ENCODE results near the gene INHA. TPM values are rescaled to one million over a fixed set of nuclear protein-coding genes. Genes with fewer than 3 reads are reported as not detected.

The INHA gene
- total and polyA plus RNA-seq, 3 donors from 2014 or later, result 265 to 371 (median 325) TPM

DNA sequence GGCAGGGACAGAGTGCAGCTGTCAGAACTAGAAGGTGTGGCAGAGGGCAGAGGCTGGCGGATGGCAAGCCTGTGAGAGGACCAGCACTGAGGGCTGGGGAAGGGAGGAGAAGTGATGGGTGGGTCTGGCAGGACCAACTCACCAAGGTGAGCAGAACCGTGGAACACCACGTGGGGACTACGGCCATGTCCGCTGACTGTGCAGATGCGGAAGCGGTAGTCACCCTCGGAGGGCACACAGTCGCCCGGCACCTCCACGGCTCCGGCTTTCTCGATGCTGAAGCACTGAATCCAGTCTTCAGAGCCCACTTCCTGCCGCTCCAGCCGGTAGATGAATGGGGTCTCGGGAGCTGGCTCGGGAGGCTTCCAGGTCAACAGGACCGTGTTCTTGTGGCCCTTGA, 5.0 kb upstream of the INHA start:
- intact Hi-C loops (cut with DNase I; ENCODE audit: low total_unique reads), result no loop called here
- Histone ChIP-seq H3K27me3 (no peaks in the 10 kb centered on the region), H3K4me3 (no peak overlapping the region), H3K36me3 (ENCODE audit: low read depth, missing control alignments) (no peaks in the 10 kb centered on the region), H3K9me3 (no peaks in the 10 kb centered on the region), H3K27ac (no peak overlapping the region), H3K4me1 (peaks cover 15% of the 10 kb centered on the region)
- TF ChIP-seq, protein P1, sequence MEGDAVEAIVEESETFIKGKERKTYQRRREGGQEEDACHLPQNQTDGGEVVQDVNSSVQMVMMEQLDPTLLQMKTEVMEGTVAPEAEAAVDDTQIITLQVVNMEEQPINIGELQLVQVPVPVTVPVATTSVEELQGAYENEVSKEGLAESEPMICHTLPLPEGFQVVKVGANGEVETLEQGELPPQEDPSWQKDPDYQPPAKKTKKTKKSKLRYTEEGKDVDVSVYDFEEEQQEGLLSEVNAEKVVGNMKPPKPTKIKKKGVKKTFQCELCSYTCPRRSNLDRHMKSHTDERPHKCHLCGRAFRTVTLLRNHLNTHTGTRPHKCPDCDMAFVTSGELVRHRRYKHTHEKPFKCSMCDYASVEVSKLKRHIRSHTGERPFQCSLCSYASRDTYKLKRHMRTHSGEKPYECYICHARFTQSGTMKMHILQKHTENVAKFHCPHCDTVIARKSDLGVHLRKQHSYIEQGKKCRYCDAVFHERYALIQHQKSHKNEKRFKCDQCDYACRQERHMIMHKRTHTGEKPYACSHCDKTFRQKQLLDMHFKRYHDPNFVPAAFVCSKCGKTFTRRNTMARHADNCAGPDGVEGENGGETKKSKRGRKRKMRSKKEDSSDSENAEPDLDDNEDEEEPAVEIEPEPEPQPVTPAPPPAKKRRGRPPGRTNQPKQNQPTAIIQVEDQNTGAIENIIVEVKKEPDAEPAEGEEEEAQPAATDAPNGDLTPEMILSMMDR (IDR thresholded peaks at IDR 0.05), result no peak
- TF ChIP-seq POLR2A (IDR thresholded peaks at IDR 0.05), result no peak
- no peak for DNase-seq
- WGBS, 2 donors, result 91 to 96% methylated on average over 18 of the region's 18 CpGs

DNA sequence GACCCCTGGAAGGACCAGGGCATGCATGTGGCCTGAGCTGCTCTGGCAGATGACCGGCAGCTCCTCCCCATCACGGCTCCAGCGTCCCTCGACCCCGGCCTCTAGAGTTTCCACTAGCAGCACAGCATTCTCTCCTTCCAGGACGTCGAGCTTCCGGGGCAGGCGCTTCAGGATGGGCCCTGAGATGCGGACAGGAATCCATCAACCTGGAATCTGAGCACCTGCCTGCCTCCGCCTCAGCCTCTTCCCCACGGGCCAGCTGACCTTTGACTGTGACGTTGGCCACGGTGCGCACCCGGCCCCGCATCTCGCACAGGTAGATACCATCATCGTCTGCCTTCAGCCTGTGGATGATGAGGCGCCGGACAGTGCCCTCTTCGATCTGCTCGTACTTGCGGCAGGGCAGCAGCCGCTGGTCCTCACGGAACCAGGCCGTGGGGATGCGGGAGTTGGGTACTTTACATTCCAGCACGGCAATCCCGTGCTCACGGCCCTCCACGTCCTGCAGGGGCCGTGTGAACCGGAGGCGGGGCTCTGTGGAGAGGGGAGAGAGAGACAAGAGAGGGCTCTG, 4.2 kb upstream of the INHA start:
- no peaks in the 10 kb centered on the region for H3K9me3 ChIP-seq
- intact Hi-C loops (cut with DNase I; ENCODE audit: low total_unique reads), result no loop called here
- TF ChIP-seq, protein P1 (IDR thresholded peaks at IDR 0.05), result no peak
- no peak for TF ChIP-seq POLR2A (IDR thresholded peaks at IDR 0.05)
- peaks cover 18% of the 10 kb centered on the region for H3K4me1 ChIP-seq
- no peak overlapping the region for H3K4me3 ChIP-seq
- H3K27ac ChIP-seq, result no peak overlapping the region
- no peaks in the 10 kb centered on the region for H3K36me3 ChIP-seq (ENCODE audit: low read depth, missing control alignments)
- 89 to 93% methylated on average over 31 to 35 of the region's 35 CpGs for WGBS, 2 donors
- no peak for DNase-seq
- H3K27me3 ChIP-seq, result no peaks in the 10 kb centered on the region

DNA sequence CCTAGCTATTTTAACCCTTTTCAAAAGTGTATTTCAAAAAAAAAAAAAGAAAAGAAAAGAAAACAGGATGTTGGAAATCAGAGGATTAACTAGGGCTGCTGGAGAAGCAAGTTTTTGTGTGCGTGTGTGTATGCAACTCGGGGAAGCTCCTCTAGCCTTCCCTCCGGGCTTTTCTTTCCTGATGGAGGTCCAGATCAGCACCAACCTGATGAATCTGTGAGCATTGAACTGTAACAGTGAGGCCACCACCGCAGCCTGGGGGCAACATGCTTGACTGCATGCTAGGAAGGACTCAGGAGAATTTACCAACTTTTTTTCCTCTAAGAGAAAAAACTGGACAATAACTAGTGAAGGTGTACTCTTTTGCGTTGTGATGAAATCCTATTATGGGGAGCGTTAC, 3.1 kb upstream of the INHA start:
- TF ChIP-seq POLR2A (IDR thresholded peaks at IDR 0.05), result no peak
- TF ChIP-seq, protein P1 (IDR thresholded peaks at IDR 0.05), result no peak
- H3K4me3 ChIP-seq, result no peak overlapping the region
- no peak overlapping the region for H3K27ac ChIP-seq
- H3K4me1 ChIP-seq, result peaks cover 18% of the 10 kb centered on the region
- H3K36me3 ChIP-seq (ENCODE audit: low read depth, missing control alignments), result no peaks in the 10 kb centered on the region
- no peaks in the 10 kb centered on the region for H3K9me3 ChIP-seq
- 57 to 60% methylated on average over 6 of the region's 6 CpGs for WGBS, 2 donors
- intact Hi-C loops (cut with DNase I; ENCODE audit: low total_unique reads), result no loop called here
- no peaks in the 10 kb centered on the region for H3K27me3 ChIP-seq
- no peak for DNase-seq

DNA sequence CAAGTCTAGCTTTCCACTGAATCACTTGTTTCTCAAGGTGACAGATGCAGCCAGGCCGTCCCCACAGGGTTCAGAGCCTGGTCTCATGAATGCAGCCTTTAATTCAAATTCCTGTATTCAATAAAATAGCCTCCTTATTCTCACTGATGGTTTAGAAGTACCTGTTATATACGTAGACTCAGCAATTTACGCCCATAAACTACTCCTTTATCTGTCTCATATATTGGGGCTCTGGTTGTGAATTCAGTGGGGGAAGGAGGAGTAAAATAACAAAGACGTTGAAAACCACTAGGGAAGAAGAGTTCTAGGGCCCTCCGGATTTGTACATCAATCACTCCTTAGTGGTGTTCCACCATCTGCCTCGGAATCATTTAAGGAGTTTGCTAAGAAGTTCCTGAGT, 2.5 kb upstream of the INHA start:
- peak overlapping the region; percentile 68 to 93 for H3K27ac ChIP-seq
- WGBS, 2 donors, result 39 to 44% methylated on average over 6 of the region's 6 CpGs
- peaks cover 18% of the 10 kb centered on the region for H3K4me1 ChIP-seq
- no peaks in the 10 kb centered on the region for H3K27me3 ChIP-seq
- TF ChIP-seq POLR2A (IDR thresholded peaks at IDR 0.05), result no peak
- TF ChIP-seq, protein P1 (IDR thresholded peaks at IDR 0.05), result no peak
- peak overlapping the region; percentile 69 to 76 for H3K4me3 ChIP-seq
- intact Hi-C loops (cut with DNase I; ENCODE audit: low total_unique reads), result no loop called here
- no peaks in the 10 kb centered on the region for H3K36me3 ChIP-seq (ENCODE audit: low read depth, missing control alignments)
- H3K9me3 ChIP-seq, result no peaks in the 10 kb centered on the region
- DNase-seq, result no peak
